ENCODE results near the gene TTYH3. TPM values are rescaled to one million over a fixed set of nuclear protein-coding genes. Genes with fewer than 3 reads are reported as not detected.

The TTYH3 gene
- total RNA-seq, 1 experiment from 2014 or later = 122 TPM

GRCh38 chr7:2662273-2663120, 30.7 kb downstream of the TTYH3 start:
- no peak overlapping the region for H3K27ac ChIP-seq (ENCODE audit: insufficient read length, low read depth, low read length)

More at GRCh38 chr7:2662273-2663120, 30.7 kb downstream of the TTYH3 start:
- no CpG with 5 or more reads among the region's 33 CpGs for WGBS (ENCODE audit: extremely low coverage, insufficient read length, low lambda C conversion rate)
- TF ChIP-seq CTCF (conservative IDR thresholded peaks at IDR 0.05) = no peak
- Histone ChIP-seq H3K79me2 (ENCODE audit: insufficient read depth, low read length) (no peaks in the 10 kb centered on the region), H2BK15ac (ENCODE audit: low read depth, low read length) (no peak overlapping the region), H3K9ac (ENCODE audit: extremely low read depth, insufficient read length, low read length) (no peak overlapping the region), H2BK120ac (ENCODE audit: low read depth, low read length, poor library complexity, severe bottlenecking) (no peak overlapping the region), H4K20me1 (ENCODE audit: control insufficient read depth, insufficient read depth, insufficient read length) (no peaks in the 10 kb centered on the region), H4K91ac (ENCODE audit: insufficient read length, low read depth, low read length) (no peak overlapping the region), H4K8ac (replicated peaks; ENCODE audit: insufficient read length, low read depth, low read length) (no peak overlapping the region), H3K4me1 (ENCODE audit: insufficient read depth, low read length) (no peaks in the 10 kb centered on the region; the same call in 1 of the 2 replicates), H3K4ac (ENCODE audit: low read depth, low read length) (no peak overlapping the region), H3K27me3 (ENCODE audit: insufficient read depth, low read length) (no peaks in the 10 kb centered on the region), H4K5ac (ENCODE audit: insufficient read length, low read depth, low read length) (no peak overlapping the region), H2BK12ac (ENCODE audit: insufficient read length, low read depth, low read length) (no peak overlapping the region), H3K56ac (ENCODE audit: insufficient read length, low read depth, low read length) (no peak overlapping the region), H3K79me1 (ENCODE audit: insufficient read depth, low read depth, low read length, poor library complexity, severe bottlenecking) (no peaks in the 10 kb centered on the region), H3K9me3 (ENCODE audit: control insufficient read depth, low read depth, low read length) (no peaks in the 10 kb centered on the region), H3K14ac (ENCODE audit: insufficient read depth, low read length) (no peak overlapping the region), H3K18ac (ENCODE audit: insufficient read length, low read depth, low read length) (no peak overlapping the region), H2AK5ac (ENCODE audit: insufficient read length, low read length) (no peak overlapping the region), H2BK5ac (ENCODE audit: insufficient read length, low read length) (no peak overlapping the region), H3K23ac (ENCODE audit: insufficient read length, low read depth, low read length) (no peak overlapping the region), H2BK20ac (ENCODE audit: low read depth, low read length, poor library complexity, severe bottlenecking) (no peak overlapping the region), H3K4me2 (ENCODE audit: insufficient read depth, insufficient read length, low read length) (no peak overlapping the region), H3K23me2 (ENCODE audit: insufficient read length, low read depth, low read length, poor library complexity, severe bottlenecking) (no peaks in the 10 kb centered on the region), H2AFZ (ENCODE audit: low read length) (no peak overlapping the region), H3T11ph (ENCODE audit: low read length) (no peak overlapping the region)
- Mint-ChIP-seq H3K36me3 (ENCODE audit: insufficient read depth in 1 of 3, low read depth in 3 of 3) (peaks cover 2 to 13% (median 12%) of the 10 kb centered on the region in 3 experiments; a peak in 5 of 7 replicates), H3K27ac (no peak overlapping the region; a peak in 1 of 7 replicates), H3K27me3 (ENCODE audit: low read depth) (peaks cover 13% of the 10 kb centered on the region), H3K4me3 (no peak overlapping the region), H3K9me3 (peaks cover 2 to 5% of the 10 kb centered on the region in 2 experiments; a peak in 3 of 5 replicates), H3K4me1 (peaks cover 5 to 14% of the 10 kb centered on the region in 2 experiments; a peak in 2 of 4 replicates)
- no peak for DNase-seq
